ENCODE results near the gene FGF14. TPM values are rescaled to one million over a fixed set of nuclear protein-coding genes. Genes with fewer than 3 reads are reported as not detected.

Gene FGF14
- total and polyA plus RNA-seq, 9 donors = 0.06 to 4.8 (median 0.60) TPM; not detected in 2

DNA sequence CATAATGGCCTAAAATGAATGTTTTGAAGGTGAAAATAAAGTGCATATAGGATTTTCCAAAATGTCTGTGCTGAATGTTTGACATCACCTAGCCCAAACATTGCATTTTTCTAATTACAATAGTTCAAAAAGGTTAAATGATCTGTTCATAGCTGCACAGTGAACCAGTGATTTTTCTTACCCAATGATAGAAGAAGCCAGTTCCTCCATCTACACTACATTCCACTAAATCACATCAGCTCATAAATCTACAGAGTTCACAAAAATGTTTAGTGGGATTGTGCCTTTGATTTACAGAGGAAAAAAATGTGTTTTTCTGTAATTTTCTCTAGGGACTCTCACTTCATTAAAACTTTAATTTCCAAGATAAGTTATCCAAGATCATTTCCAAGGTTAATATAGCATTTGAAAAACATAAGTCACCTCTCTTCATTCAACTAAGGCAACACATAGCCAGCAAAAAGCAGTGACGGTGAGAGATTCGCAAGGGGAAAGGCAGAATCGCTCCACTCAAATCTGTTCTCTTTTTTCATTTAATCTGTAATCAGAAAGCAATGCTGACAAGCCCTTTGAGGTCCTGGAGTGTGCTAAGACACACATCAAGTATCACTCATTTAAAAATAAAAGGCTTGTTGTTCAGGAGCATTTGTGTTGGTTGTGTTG lies 194.0 kb downstream of the FGF14 start:
- H3K9me3 ChIP-seq = no peaks in the 10 kb centered on the region
- no peak overlapping the region for H3K27ac ChIP-seq
- no peaks in the 10 kb centered on the region for H3K36me3 ChIP-seq
- H3K4me3 ChIP-seq = no peak overlapping the region
- no peaks in the 10 kb centered on the region for H3K27me3 ChIP-seq
- intact Hi-C loops (cut with DNase I) = no loop called here
- H3K4me1 ChIP-seq (ENCODE audit: insufficient read depth) = no peaks in the 10 kb centered on the region
- 53 to 70% (median 64%) methylated on average over 3 of the region's 3 CpGs for WGBS, 3 donors
- DNase-seq = no peak
- TF ChIP-seq POLR2A (IDR thresholded peaks at IDR 0.05) (no peak), EP300 (IDR thresholded peaks at IDR 0.05) (no peak)
- TF ChIP-seq, protein P1, sequence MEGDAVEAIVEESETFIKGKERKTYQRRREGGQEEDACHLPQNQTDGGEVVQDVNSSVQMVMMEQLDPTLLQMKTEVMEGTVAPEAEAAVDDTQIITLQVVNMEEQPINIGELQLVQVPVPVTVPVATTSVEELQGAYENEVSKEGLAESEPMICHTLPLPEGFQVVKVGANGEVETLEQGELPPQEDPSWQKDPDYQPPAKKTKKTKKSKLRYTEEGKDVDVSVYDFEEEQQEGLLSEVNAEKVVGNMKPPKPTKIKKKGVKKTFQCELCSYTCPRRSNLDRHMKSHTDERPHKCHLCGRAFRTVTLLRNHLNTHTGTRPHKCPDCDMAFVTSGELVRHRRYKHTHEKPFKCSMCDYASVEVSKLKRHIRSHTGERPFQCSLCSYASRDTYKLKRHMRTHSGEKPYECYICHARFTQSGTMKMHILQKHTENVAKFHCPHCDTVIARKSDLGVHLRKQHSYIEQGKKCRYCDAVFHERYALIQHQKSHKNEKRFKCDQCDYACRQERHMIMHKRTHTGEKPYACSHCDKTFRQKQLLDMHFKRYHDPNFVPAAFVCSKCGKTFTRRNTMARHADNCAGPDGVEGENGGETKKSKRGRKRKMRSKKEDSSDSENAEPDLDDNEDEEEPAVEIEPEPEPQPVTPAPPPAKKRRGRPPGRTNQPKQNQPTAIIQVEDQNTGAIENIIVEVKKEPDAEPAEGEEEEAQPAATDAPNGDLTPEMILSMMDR (IDR thresholded peaks at IDR 0.05) = no peak

DNA sequence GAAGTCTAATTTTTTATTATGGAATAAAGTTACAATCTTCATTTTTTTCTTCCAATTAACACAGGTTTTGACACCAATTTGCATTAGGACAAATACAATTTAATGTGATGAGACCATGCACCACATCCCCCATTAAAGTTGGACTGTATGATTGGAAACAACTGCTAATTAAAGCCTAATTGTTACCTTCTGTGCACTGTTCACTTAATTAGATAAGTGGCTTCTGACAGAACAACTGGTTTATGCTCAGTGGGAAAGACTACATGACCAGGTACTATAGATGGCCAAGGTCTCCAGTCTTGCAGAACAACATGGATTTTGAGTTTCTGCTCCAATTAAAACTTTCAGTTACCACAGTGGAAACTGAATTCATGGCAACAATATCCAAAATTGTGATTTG lies 198.1 kb downstream of the FGF14 start:
- no peak overlapping the region for H3K4me3 ChIP-seq
- H3K27me3 ChIP-seq = no peaks in the 10 kb centered on the region
- H3K36me3 ChIP-seq = no peaks in the 10 kb centered on the region
- no peaks in the 10 kb centered on the region for H3K9me3 ChIP-seq
- DNase-seq = no peak
- H3K27ac ChIP-seq = no peak overlapping the region
- H3K4me1 ChIP-seq (ENCODE audit: insufficient read depth) = no peaks in the 10 kb centered on the region
- intact Hi-C loops (cut with DNase I) = no loop called here
- TF ChIP-seq, protein P1 (IDR thresholded peaks at IDR 0.05) = no peak
- TF ChIP-seq POLR2A (IDR thresholded peaks at IDR 0.05) = no peak
- no peak for TF ChIP-seq EP300 (IDR thresholded peaks at IDR 0.05)

DNA sequence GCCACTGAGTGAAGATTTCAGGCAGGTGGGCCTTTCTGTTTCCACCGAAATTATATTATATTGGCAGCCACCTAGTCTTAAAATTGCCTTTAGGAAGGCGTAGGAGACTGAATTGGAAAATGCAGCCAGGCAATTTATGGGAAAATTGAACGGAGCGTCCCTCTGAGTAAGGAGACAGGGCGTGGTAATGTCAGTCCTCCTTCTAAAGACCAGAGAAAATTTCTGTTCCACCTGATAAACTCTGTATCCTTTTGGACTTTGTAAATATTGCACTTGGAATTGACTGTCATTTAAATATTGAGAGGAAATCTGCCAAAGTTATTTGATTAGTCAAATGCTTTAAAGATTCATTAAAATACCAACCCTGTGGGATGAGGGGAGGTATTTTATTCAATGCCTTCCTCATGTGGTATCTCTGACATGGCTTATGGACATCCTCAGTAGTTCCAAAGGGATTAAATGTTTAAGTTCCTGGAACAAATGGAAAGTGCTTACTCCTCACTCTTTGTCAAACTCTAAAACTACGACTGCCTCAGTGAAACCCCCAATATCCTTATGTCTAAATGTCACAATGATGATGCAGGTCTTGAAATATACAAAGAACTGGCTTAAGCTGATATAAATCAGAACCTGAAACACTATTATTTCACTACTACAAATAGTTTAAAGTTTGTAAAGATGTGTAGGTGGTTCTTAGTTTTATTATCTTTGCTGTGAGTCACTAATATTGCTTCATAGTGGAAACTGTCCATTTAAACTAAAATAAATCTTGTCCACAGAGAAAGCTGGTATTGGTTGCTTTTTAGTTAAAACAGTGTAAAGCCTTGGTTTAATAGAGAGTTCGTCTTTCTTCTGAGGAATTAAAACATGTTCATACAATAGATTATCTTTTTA lies 203.2 kb downstream of the FGF14 start:
- H3K36me3 ChIP-seq = no peaks in the 10 kb centered on the region
- H3K27ac ChIP-seq = no peak overlapping the region
- WGBS, 3 donors = 62 to 77% (median 63%) methylated on average over 7 of the region's 7 CpGs
- H3K4me3 ChIP-seq = no peak overlapping the region
- H3K9me3 ChIP-seq = no peaks in the 10 kb centered on the region
- no peaks in the 10 kb centered on the region for H3K4me1 ChIP-seq (ENCODE audit: insufficient read depth)
- intact Hi-C loops (cut with DNase I) = no loop called here
- no peak for DNase-seq
- TF ChIP-seq, protein P1 (IDR thresholded peaks at IDR 0.05) = no peak
- TF ChIP-seq EP300 (IDR thresholded peaks at IDR 0.05) = no peak
- no peak for TF ChIP-seq POLR2A (IDR thresholded peaks at IDR 0.05)
- H3K27me3 ChIP-seq = no peaks in the 10 kb centered on the region

GRCh38 chr13:102197193-102197592 lies 204.7 kb downstream of the FGF14 start:
- DNase-seq = no peak
- intact Hi-C loops (cut with DNase I) = no loop called here
- H3K9me3 ChIP-seq = no peaks in the 10 kb centered on the region

More at GRCh38 chr13:102197193-102197592, 204.7 kb downstream of the FGF14 start:
- 64 to 69% (median 69%) methylated on average over 1 of the region's 1 CpG for WGBS, 3 donors
- no peaks in the 10 kb centered on the region for H3K36me3 ChIP-seq
- no peaks in the 10 kb centered on the region for H3K27me3 ChIP-seq
- no peak overlapping the region for H3K27ac ChIP-seq
- H3K4me3 ChIP-seq = no peak overlapping the region
- H3K4me1 ChIP-seq (ENCODE audit: insufficient read depth) = no peaks in the 10 kb centered on the region
- TF ChIP-seq, protein P1 (IDR thresholded peaks at IDR 0.05) = no peak
- TF ChIP-seq POLR2A (IDR thresholded peaks at IDR 0.05) = no peak
- no peak for TF ChIP-seq EP300 (IDR thresholded peaks at IDR 0.05)
